Calu3 (cell line): Measurements from ENCODE around the gene GAS7. TPM values are rescaled to one million over a fixed set of nuclear protein-coding genes. Genes with fewer than 3 reads are reported as not detected.

Experiments
- BruUV-seq: library from RNA; stranded (reverse); fragments of 400-500 nt; replicated peaks from 2 replicates; lab custom pipeline; 2021; lab: Mats Ljungman, UMichigan
- CTCF ChIA-PET: fragments of 300-600 bp; sonication (Branson Sonifier 250); formaldehyde crosslinking; loops from one replicate; lab custom pipeline; 2022; ENCODE audit warnings: antibody characterized with exemption; lab: Charles Lee
- DNase-seq: peaks from one replicate; pipeline ENCODE4 v3.0.0; 2022
- H3K27ac Mint-ChIP-seq: one replicate; pipeline ENCODE4 v1.8.0; 2022; ENCODE audit warnings: mixed read lengths; ENCODE audit not compliant: unreplicated experiment
- H3K27me3 Mint-ChIP-seq: one replicate; pipeline ENCODE4 v1.8.0; 2022; ENCODE audit warnings: mixed read lengths; ENCODE audit not compliant: unreplicated experiment
- H3K36me3 Mint-ChIP-seq: one replicate; pipeline ENCODE4 v1.8.0; 2022; ENCODE audit warnings: mild to moderate bottlenecking, moderate library complexity, mixed read lengths; ENCODE audit not compliant: insufficient read depth, unreplicated experiment
- H3K4me1 Mint-ChIP-seq: one replicate; pipeline ENCODE4 v1.8.0; 2022; ENCODE audit warnings: mild to moderate bottlenecking, low read depth, mixed read lengths; ENCODE audit not compliant: unreplicated experiment
- H3K4me3 Mint-ChIP-seq: one replicate; pipeline ENCODE4 v1.8.0; 2022; ENCODE audit warnings: mild to moderate bottlenecking, low read depth, moderate library complexity, mixed read lengths; ENCODE audit not compliant: unreplicated experiment
- H3K9me3 Mint-ChIP-seq: one replicate; pipeline ENCODE4 v1.8.0; 2022; ENCODE audit warnings: low read depth, mixed read lengths; ENCODE audit not compliant: unreplicated experiment
- CTCF ChIP-seq: fragments of 200-600 bp; IDR thresholded peaks from one replicate; pipeline ENCODE4 v1.8.0; 2022; ENCODE audit warnings: antibody characterized with exemption; ENCODE audit not compliant: unreplicated experiment
- intact Hi-C: fragments of 100-400 bp; cut with micrococcal nuclease; formaldehyde crosslinking; loops from one replicate; pipeline ENCODE4 v1.10.0; 2022; ENCODE audit not compliant: unreplicated experiment
- total RNA-seq: library from RNA; stranded (reverse); gene quantifications from 2 replicates; pipeline ENCODE4 v1.2.3, GENCODE V29; 2022

Gene GAS7
- total RNA-seq, 1 experiment from 2014 or later, result 0.42 TPM

GRCh38 chr17:9905902-9906301, 292.5 kb downstream of the GAS7 start:
- CTCF ChIA-PET, result no interaction called here
- H3K4me3 Mint-ChIP-seq, result no peak overlapping the region
- no peak overlapping the region for H3K27ac Mint-ChIP-seq
- peak; percentile 26 for TF ChIP-seq CTCF
- H3K27me3 Mint-ChIP-seq, result peaks cover 20% of the 10 kb centered on the region
- no TSS peak for BruUV-seq
- DNase-seq, result peak; percentile 26
- H3K9me3 Mint-ChIP-seq, result no peaks in the 10 kb centered on the region
- intact Hi-C loops, result no loop called here
- H3K4me1 Mint-ChIP-seq, result peaks cover 2% of the 10 kb centered on the region
- peaks cover 4% of the 10 kb centered on the region for H3K36me3 Mint-ChIP-seq

GRCh38 chr17:9905078-9905415, 293.4 kb downstream of the GAS7 start, which contains the start of gene RCVRN:
Gene RCVRN, minus strand, starts transcription at chr17:9905271. Its CDS starts 91 bp downstream, at chr17:9905180.
- CTCF ChIA-PET, result interaction anchor here (0.7 kb wide), 1 partner anchor 94 kb away, joined by 12 read pairs; no protein-coding TSS in a partner anchor
- no TSS peak for BruUV-seq
- intact Hi-C loops, result no loop called here

GRCh38 chr17:9904277-9905077, 293.9 kb downstream of the GAS7 start:
- H3K4me1 Mint-ChIP-seq, result peaks cover 11% of the 10 kb centered on the region
- H3K9me3 Mint-ChIP-seq, result no peaks in the 10 kb centered on the region
- CTCF ChIA-PET, result interaction anchor here (0.7 kb wide), 1 partner anchor 93 kb away, joined by 12 read pairs; no protein-coding TSS in a partner anchor
- DNase-seq, result no peak
- intact Hi-C loops, result no loop called here
- peaks cover 27% of the 10 kb centered on the region for H3K27me3 Mint-ChIP-seq
- no TSS peak for BruUV-seq
- no peak overlapping the region for H3K27ac Mint-ChIP-seq
- H3K4me3 Mint-ChIP-seq, result no peak overlapping the region
- TF ChIP-seq CTCF, result no peak
- H3K36me3 Mint-ChIP-seq, result peaks cover 4% of the 10 kb centered on the region

More at GRCh38 chr17:9905078-9905415, 293.4 kb downstream of the GAS7 start, which contains the start of gene RCVRN:
- Mint-ChIP-seq H3K4me1 (peaks cover 11% of the 10 kb centered on the region), H3K27ac (no peak within 1 kb of the TSS), H3K27me3 (peaks cover 29% of the 10 kb centered on the region), H3K4me3 (no peak within 1 kb of the TSS), H3K36me3 (peaks cover 4% of the 10 kb centered on the region), H3K9me3 (no peaks in the 10 kb centered on the region)
- no peak for TF ChIP-seq CTCF
- DNase-seq, result no peak

GRCh38 chr17:9902120-9902519, 296.3 kb downstream of the GAS7 start:
- no TSS peak for BruUV-seq
- no peaks in the 10 kb centered on the region for H3K36me3 Mint-ChIP-seq
- no peak for DNase-seq
- no peak overlapping the region for H3K4me3 Mint-ChIP-seq
- no peaks in the 10 kb centered on the region for H3K9me3 Mint-ChIP-seq
- no peak overlapping the region for H3K27ac Mint-ChIP-seq
- H3K4me1 Mint-ChIP-seq, result peaks cover 11% of the 10 kb centered on the region
- TF ChIP-seq CTCF, result no peak
- CTCF ChIA-PET, result interaction anchor here (0.9 kb wide), 1 partner anchor 13 kb away, joined by 4 read pairs; no protein-coding TSS in a partner anchor
- H3K27me3 Mint-ChIP-seq, result peaks cover 21% of the 10 kb centered on the region
- intact Hi-C loops, result no loop called here
